Retinal pigment epithelial cell (primary cell): ENCODE measurements around the gene HIF3A.

Source experiments
- DNase-seq: peaks from one replicate; pipeline ENCODE4 v3.0.0-alpha.2; 2010; ENCODE audit warnings: low read depth
- H3K4me3 ChIP-seq: 2 replicates; pipeline ENCODE4 v1.5.1; 2011; ENCODE audit warnings: mild to moderate bottlenecking, low read length, control low read depth, moderate library complexity
- TF ChIP-seq, protein P1 (sequence below): conservative IDR thresholded peaks from 2 replicates; pipeline ENCODE4 v1.5.1; 2011; ENCODE audit warnings: low read depth, low read length, control low read depth, inconsistent platforms

HIF3A gene

DNA sequence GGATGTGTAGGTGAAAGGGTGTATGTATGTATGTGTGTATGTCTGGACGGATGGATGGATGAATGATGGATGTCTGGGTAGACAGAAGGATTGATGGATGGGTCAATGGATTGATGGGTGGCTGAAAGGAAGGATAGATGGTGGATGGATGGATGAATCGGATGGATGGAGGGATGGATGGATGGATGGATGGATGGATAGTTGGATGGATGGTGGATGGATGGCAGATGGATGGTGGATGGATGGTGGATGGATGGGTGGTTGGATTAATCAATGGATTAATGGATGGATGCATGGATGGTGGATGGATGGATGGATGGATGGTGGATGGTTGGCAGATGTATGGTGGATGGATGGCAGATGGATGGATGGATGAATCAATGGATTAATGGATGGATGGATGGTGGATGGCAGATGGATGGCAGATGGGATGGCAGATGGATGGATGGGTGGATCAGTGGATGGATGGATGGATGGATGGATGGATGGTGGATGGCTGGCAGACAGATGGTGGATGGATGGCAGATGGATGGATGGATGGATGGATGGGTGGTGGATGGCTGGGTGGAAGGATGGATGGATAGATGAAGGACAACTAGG is 33.6 kb downstream of the HIF3A start:
- H3K4me3 ChIP-seq, result no peak overlapping the region
- DNase-seq, result no peak
- TF ChIP-seq, protein P1, sequence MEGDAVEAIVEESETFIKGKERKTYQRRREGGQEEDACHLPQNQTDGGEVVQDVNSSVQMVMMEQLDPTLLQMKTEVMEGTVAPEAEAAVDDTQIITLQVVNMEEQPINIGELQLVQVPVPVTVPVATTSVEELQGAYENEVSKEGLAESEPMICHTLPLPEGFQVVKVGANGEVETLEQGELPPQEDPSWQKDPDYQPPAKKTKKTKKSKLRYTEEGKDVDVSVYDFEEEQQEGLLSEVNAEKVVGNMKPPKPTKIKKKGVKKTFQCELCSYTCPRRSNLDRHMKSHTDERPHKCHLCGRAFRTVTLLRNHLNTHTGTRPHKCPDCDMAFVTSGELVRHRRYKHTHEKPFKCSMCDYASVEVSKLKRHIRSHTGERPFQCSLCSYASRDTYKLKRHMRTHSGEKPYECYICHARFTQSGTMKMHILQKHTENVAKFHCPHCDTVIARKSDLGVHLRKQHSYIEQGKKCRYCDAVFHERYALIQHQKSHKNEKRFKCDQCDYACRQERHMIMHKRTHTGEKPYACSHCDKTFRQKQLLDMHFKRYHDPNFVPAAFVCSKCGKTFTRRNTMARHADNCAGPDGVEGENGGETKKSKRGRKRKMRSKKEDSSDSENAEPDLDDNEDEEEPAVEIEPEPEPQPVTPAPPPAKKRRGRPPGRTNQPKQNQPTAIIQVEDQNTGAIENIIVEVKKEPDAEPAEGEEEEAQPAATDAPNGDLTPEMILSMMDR, result no peak

DNA sequence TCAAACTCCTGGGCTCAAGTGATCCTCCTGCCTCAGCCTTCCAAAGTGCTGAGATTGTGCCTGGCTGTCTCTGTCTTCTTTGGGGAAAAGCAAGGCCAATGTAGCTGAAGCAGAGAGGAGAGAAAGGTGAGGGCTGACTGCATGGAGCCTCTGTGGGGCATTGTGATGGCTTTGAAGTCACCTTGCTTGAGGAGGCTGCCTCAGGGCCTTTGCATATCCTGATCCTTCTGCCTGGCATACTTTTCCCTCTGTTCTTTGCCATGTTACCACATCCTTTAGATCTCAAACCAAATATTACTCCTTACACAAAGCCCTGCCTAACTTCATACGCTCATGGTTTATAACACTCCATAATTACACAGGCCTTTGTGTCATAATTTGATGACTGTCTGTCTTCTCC is 40.6 kb downstream of the HIF3A start:
- no peak overlapping the region for H3K4me3 ChIP-seq
- no peak for DNase-seq
- TF ChIP-seq, protein P1, result no peak

DNA sequence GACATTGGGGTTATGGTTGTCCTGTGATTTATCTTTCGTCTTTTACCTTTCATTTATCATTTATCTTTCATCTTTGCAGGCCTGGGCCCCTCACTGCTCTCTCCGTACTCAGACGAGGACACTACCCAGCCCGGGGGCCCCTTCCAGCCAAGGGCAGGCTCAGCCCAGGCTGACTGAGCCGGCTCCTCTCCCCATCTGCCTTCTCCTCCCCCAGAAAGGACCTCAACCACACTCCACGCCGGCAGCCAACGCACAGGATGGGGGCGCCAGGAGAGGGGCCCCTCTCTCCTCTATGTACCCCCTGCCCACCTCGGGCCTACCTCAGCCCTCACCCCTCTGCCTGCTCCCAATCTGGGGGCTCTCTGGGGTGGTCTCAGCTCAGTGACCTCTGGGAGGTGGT is 42.6 kb downstream of the HIF3A start:
- TF ChIP-seq, protein P1, result no peak
- no peak overlapping the region for H3K4me3 ChIP-seq
- no peak for DNase-seq

DNA sequence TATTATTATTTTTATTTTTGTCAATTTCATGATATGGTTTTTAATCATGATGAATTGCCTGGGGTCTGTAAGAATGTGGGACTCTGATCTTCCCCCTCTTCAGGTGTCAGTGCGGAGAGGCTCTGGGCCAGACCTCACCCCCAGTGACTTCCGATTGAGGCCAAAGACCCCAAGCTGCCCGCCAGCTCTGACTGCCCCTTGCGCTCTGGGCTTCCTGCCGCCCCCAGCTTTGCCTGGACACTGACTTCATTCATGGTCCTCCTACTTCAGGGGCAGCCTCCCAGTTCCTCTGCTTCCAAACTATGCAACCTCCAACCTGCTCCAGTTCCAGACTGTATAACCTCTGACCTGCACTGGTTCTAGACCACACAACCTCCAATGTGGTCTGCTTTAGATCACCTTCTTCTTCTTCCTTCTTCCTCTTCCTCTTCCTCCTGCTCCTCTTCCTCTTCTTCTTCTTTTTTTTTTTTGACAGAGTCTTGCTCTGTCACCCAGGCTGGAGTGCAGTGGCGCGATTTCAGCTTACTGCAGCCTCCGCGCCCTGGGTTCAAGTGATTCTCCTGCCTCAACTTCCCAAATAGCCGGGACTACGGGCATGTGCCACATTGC is 43.3 kb downstream of the HIF3A start:
- no peak for DNase-seq
- TF ChIP-seq, protein P1, result no peak
- no peak overlapping the region for H3K4me3 ChIP-seq

DNA sequence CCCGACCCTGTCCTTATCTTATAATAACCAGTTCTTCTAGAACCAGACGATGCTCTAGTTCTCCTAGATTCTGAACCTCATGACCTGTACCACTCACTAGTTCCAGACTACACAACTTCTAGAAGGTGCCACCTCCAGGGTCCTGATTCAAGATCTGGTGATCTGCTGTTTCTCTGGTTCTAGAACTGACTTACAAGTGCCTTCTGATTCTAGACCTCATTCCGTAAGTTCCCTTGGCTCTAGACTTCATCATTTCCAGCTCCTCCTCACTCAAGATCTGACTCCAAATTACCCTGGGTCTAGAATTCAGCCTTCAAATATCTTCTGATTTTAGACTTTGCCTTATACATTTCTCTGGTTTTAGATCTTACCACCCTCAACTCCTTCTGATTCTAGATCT is 45.1 kb downstream of the HIF3A start:
- no peak overlapping the region for H3K4me3 ChIP-seq
- DNase-seq, result no peak
- TF ChIP-seq, protein P1, result no peak

DNA sequence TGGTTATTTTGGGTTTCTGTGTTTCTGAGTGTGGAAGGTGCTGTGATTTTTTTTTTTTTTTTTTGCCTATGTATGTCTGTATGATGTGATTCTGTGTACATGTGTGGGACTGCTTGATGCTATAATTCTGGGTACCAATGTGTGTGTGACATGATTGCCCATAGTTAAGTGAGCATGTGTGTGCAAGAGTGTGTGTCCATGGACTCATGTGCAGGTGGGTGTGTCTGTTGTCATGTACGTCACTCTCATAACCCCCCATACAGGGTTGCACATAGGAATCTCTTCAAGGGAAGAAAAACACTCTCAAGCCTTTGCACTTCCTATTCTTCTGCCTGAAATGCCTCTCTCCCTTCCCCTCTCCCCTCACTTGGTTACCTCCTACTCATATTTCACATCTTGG is 47.5 kb downstream of the HIF3A start:
- DNase-seq, result no peak
- TF ChIP-seq, protein P1, result no peak
- H3K4me3 ChIP-seq, result no peak overlapping the region

DNA sequence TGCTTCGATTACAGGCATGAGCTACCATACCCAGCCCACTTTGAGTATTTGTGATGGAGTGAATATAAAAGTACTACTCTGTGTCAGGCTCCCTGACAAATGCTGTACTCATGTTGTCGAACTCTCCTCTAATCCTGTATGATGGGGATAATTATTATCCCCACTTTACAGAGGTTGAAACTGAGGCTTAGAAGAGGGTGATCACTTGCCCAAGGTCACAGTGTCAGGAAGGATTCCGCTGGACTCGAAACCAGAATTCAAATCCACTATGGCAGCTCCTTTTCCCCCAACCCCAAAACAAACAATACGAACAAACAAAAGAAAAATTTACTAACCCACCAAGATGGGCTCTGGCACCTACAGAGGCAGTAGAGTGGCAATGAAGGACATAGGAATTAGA is 48.3 kb downstream of the HIF3A start:
- no peak for DNase-seq
- no peak overlapping the region for H3K4me3 ChIP-seq
- TF ChIP-seq, protein P1, result no peak
